KMS-11 (cell line): ENCODE results near the gene OR6Y1.

Experiments
- H2AFZ ChIP-seq: fragments of 200-600 bp; sonication (generic); 2 replicates; pipeline ENCODE4 v1.6.1; 2016; ENCODE audit warnings: antibody characterized with exemption, mixed run types, low read depth
- H3K27ac ChIP-seq: fragments of 200-600 bp; sonication (generic); 2 replicates; pipeline ENCODE4 v1.6.1; 2016; ENCODE audit warnings: mild to moderate bottlenecking, mixed run types
- H3K27me3 ChIP-seq: fragments of 200-600 bp; sonication (generic); 2 replicates; pipeline ENCODE4 v1.6.1; 2017; ENCODE audit warnings: mild to moderate bottlenecking, low read depth, mixed run types, moderate library complexity; ENCODE audit not compliant: insufficient read depth
- H3K36me3 ChIP-seq: fragments of 200-600 bp; sonication (generic); 2 replicates; pipeline ENCODE4 v1.6.1; 2017; ENCODE audit warnings: mild to moderate bottlenecking, mixed run types; ENCODE audit not compliant: insufficient read depth
- H3K4me1 ChIP-seq: fragments of 200-600 bp; sonication (generic); 2 replicates; pipeline ENCODE4 v1.6.1; 2016; ENCODE audit warnings: mild to moderate bottlenecking, low read depth, mixed run types; ENCODE audit not compliant: poor library complexity, severe bottlenecking
- H3K4me2 ChIP-seq: fragments of 200-600 bp; sonication (generic); 2 replicates; pipeline ENCODE4 v1.7.0; 2016; ENCODE audit warnings: mild to moderate bottlenecking, mixed run types
- H3K4me3 ChIP-seq: fragments of 200-600 bp; sonication (generic); IDR thresholded peaks from 2 replicates; pipeline ENCODE4 v1.6.1; 2017; ENCODE audit warnings: low read depth, low read length, mixed read lengths; ENCODE audit not compliant: insufficient read depth
- H3K79me2 ChIP-seq: fragments of 200-600 bp; sonication (generic); 2 replicates; pipeline ENCODE4 v1.6.1; 2016; ENCODE audit warnings: low read depth, mixed run types; ENCODE audit not compliant: insufficient read depth
- H3K9ac ChIP-seq: fragments of 200-600 bp; sonication (generic); 2 replicates; pipeline ENCODE4 v1.6.1; 2016; ENCODE audit warnings: mild to moderate bottlenecking, mixed run types
- H4K20me1 ChIP-seq: fragments of 200-600 bp; sonication (generic); 2 replicates; pipeline ENCODE4 v1.6.1; 2016; ENCODE audit warnings: mild to moderate bottlenecking, mixed run types; ENCODE audit not compliant: insufficient read depth
- CTCF ChIP-seq: fragments of 200-600 bp; sonication (generic); conservative IDR thresholded peaks from 2 replicates; pipeline ENCODE4 v1.6.1; 2017; ENCODE audit warnings: low read depth, mild to moderate bottlenecking, antibody characterized with exemption, low read length, moderate library complexity, mixed read lengths

OR6Y1 gene

DNA sequence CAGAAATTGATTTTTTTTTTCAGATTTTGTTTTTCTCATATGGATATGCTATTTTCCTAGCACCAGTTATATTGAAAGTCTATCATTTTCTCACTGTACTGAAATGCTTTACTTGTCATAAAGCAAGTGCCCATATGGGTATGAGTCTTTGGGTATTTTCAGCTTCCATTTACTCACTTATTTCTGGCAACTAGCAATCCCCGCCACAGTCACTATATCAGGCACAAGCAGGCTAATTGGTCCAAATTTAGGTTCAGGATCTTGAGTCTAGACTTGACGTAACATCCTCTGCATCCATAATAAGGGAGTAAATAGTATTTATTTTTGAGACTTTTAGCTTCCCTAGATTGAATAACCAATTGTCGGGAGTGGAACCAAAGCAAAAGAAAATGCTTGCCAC, 23.4 kb upstream of the OR6Y1 start:
- Histone ChIP-seq H3K4me1 (no peaks in the 10 kb centered on the region), H3K4me2 (no peak overlapping the region), H3K79me2 (no peaks in the 10 kb centered on the region), H3K27ac (no peak overlapping the region), H3K9ac (no peak overlapping the region), H3K4me3 (no peak overlapping the region), H2AFZ (no peak overlapping the region), H3K27me3 (no peaks in the 10 kb centered on the region), H3K36me3 (no peaks in the 10 kb centered on the region), H4K20me1 (no peaks in the 10 kb centered on the region)
- TF ChIP-seq CTCF, result no peak

GRCh38 chr1:158572226-158572625, 18.0 kb upstream of the OR6Y1 start:
- no peak overlapping the region for H2AFZ ChIP-seq
- no peak overlapping the region for H3K27ac ChIP-seq
- no peak overlapping the region for H3K4me2 ChIP-seq
- H3K4me1 ChIP-seq, result no peaks in the 10 kb centered on the region
- no peaks in the 10 kb centered on the region for H4K20me1 ChIP-seq
- no peaks in the 10 kb centered on the region for H3K36me3 ChIP-seq
- H3K9ac ChIP-seq, result no peak overlapping the region
- peak overlapping the region; percentile 34 for H3K4me3 ChIP-seq
- no peaks in the 10 kb centered on the region for H3K27me3 ChIP-seq
- no peak for TF ChIP-seq CTCF
- no peaks in the 10 kb centered on the region for H3K79me2 ChIP-seq

- Histone ChIP-seq H3K4me3 (no peak within 1 kb of the TSS), H3K9ac (no peak within 1 kb of the TSS), H3K27me3 (no peaks in the 10 kb centered on the region), H3K4me2 (no peak within 1 kb of the TSS), H3K27ac (no peak within 1 kb of the TSS), H4K20me1 (no peaks in the 10 kb centered on the region), H2AFZ (no peak within 1 kb of the TSS), H3K36me3 (no peaks in the 10 kb centered on the region), H3K79me2 (no peaks in the 10 kb centered on the region), H3K4me1 (no peaks in the 10 kb centered on the region)
- TF ChIP-seq CTCF, result no peak
These were observed 16.3 kb upstream of the OR6Y1 start, which contains the start of gene OR6P1 for GRCh38 chr1:158570480-158570879. Gene OR6P1, minus strand, starts transcription at chr1:158570580. Its CDS starts 6,976 bp downstream, at chr1:158563604.

DNA sequence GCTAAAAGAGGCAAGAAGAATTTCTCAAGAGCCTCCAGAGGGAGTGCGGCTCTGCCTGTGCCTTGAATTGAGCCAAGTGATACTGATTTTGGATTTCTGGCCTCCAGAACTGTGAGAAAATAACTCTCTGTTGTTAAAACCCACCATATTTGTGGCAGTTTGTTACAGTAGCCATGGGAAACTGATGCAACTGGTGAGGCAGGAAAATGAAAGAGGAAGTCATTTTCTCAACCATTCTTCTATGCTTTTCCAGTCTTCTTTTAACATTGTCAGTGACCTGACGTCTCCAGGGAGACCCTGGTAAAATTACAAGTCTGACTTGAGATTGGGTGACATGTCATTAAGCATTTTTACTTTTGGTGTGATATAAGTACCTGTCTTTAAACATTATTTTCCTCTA, 10.4 kb upstream of the OR6Y1 start:
- Histone ChIP-seq H3K79me2 (no peaks in the 10 kb centered on the region), H2AFZ (no peak overlapping the region), H3K4me1 (no peaks in the 10 kb centered on the region), H3K4me3 (no peak overlapping the region), H3K4me2 (no peak overlapping the region), H3K36me3 (no peaks in the 10 kb centered on the region), H3K27me3 (no peaks in the 10 kb centered on the region), H3K9ac (no peak overlapping the region), H4K20me1 (no peaks in the 10 kb centered on the region), H3K27ac (no peak overlapping the region)
- TF ChIP-seq CTCF, result no peak
